NT2/D1 (cell line): ENCODE results near the gene TIPARP.

Source experiments
- DNase-seq: peaks from one replicate; pipeline ENCODE4 v3.0.0-alpha.2; 2011; ENCODE audit warnings: low read depth, low spot score
- H3K27me3 ChIP-seq: 2 replicates; pipeline ENCODE4 v1.6.0; 2011; ENCODE audit warnings: mild to moderate bottlenecking; ENCODE audit not compliant: insufficient read length, insufficient read depth
- H3K36me3 ChIP-seq: 2 replicates; pipeline ENCODE4 v1.6.1; 2011; ENCODE audit warnings: mild to moderate bottlenecking, low read length, mixed read lengths; ENCODE audit not compliant: insufficient read depth, insufficient read length
- H3K4me1 ChIP-seq: 2 replicates; pipeline ENCODE4 v1.5.1; 2011; ENCODE audit not compliant: insufficient read depth, insufficient read length
- H3K4me3 ChIP-seq: 2 replicates; pipeline ENCODE4 v1.5.1; 2011; ENCODE audit warnings: low read depth; ENCODE audit not compliant: insufficient read length
- H3K9ac ChIP-seq: 2 replicates; pipeline ENCODE4 v1.6.0; 2011; ENCODE audit warnings: low read depth; ENCODE audit not compliant: insufficient read length
- H3K9me3 ChIP-seq: 2 replicates; pipeline ENCODE4 v1.5.1; 2011; ENCODE audit warnings: mild to moderate bottlenecking, low read length; ENCODE audit not compliant: insufficient read depth
- SUZ12 ChIP-seq: IDR thresholded peaks from 2 replicates; pipeline ENCODE4 v1.6.1; 2011; ENCODE audit not compliant: insufficient read length, insufficient read depth; ENCODE audit errors: extremely low read depth
- YY1 ChIP-seq: IDR thresholded peaks from 2 replicates; pipeline ENCODE4 v1.6.1; 2011; ENCODE audit not compliant: insufficient read length, insufficient read depth
- ZNF274 ChIP-seq: IDR thresholded peaks from 2 replicates; pipeline ENCODE4 v1.6.1; 2011; ENCODE audit warnings: mild to moderate bottlenecking, low read depth, low read length

The TIPARP gene

DNA sequence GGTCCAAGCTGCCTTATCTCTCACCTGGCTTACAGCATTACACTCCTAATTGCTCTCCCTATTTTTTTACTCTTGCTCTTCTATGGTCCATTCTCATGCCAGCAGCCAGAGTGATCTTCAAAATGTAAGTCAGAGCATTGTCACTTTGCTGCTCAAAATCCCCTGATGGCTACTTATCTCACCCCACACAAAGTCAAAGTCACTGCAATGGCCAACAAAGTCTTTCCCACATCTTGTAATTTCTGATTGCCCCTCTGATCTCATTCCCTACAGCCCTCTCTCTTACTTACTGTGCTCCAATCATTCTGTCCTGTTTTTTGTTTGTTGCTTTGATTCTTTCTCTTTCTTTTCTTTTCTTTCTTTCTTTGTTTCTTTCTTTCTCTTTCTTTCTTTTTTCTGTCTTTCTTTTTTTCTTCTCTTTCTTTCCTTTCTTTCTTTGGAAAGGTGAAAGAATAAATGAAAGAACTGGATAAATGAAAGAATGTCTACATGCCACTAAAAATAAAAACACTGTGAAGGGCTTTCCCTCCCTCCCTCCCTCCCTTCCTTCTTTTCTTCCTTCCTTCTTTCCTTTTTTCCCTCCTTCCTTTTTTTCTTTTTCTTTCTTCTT, 34.9 kb upstream of the TIPARP start:
- Histone ChIP-seq H3K4me1 (peaks cover 3% of the 10 kb centered on the region), H3K9ac (no peak overlapping the region), H3K27me3 (no peaks in the 10 kb centered on the region), H3K36me3 (no peaks in the 10 kb centered on the region), H3K4me3 (no peak overlapping the region), H3K9me3 (no peaks in the 10 kb centered on the region)
- DNase-seq, result no peak
- TF ChIP-seq YY1 (no peak), ZNF274 (no peak), SUZ12 (no peak)

DNA sequence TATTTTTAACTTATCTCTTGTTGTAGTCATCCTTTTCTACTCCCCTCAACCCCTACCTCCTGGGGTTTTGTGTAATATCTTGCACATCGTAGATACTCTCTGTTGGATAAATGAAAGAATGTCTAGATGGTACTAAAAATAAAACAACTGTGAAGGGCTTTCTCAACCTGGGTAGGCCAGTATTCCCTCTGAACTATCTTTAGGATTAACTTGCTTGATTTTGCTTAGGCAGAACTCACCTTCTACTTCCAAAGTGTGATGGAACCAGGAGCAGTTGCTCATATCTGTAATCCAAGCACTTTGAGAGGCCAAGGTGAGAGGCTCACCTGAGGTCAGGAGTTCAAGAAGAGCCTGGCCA, 32.8 kb upstream of the TIPARP start:
- no peaks in the 10 kb centered on the region for H3K27me3 ChIP-seq
- H3K4me1 ChIP-seq, result peaks cover 3% of the 10 kb centered on the region

DNA sequence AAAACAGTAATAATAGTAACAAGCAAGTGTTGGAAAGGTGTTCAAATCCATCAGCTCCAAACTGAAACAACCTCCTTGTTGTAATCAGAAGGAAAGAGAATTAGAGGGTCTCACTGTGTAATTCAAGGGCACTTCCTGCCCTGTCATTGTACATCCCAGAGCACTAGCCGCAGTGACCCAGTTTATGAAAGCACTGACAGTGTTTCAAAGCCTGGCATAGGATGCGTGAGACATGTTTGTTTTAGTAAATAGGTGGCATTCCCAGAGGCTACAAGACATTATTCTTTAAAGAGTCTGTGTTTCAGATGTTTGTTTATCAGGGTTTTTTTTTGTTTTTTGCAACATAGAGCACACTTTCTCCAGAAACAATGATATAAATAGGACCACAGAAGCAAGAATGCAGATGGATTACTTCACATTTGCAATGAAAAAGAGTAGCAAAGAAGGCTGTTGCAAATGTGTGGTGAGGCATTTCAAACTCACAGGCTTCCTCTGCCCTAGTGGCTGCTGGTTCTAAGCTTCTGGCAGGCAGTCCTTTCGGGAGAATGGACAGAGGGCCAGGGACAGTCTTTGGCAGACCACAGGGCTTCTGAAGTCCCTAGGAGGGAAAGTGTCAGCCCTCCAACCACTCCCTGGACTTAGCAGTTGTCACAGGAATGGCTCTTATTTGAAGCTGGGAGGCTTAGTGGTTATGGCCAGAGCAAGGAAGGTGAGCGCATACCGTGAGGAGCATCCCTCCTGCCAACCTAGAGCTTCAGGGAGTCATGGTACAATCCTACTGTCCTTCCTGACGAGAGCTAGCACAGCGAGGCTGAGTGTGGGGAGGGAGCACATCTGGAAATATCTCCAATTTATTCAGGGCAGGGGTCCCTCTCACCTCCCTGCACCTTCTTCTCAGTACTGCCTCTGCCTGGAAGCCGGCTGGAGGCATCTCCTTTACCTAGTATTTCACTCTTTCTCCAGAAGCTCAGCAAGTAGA, 31.4 kb upstream of the TIPARP start:
- H3K9me3 ChIP-seq, result peaks cover 10% of the 10 kb centered on the region
- no peak overlapping the region for H3K4me3 ChIP-seq
- no peaks in the 10 kb centered on the region for H3K27me3 ChIP-seq
- peaks cover 3% of the 10 kb centered on the region for H3K4me1 ChIP-seq
- no peak for TF ChIP-seq ZNF274
- no peak overlapping the region for H3K9ac ChIP-seq
- DNase-seq, result no peak
- H3K36me3 ChIP-seq, result no peaks in the 10 kb centered on the region

More for the DNA sequence above, 32.8 kb upstream of the TIPARP start:
- TF ChIP-seq YY1 (no peak), SUZ12 (no peak), ZNF274 (no peak)
- Histone ChIP-seq H3K9me3 (peaks cover under 1% of the 10 kb centered on the region), H3K4me3 (no peak overlapping the region), H3K9ac (no peak overlapping the region), H3K36me3 (no peaks in the 10 kb centered on the region)
- no peak for DNase-seq

DNA sequence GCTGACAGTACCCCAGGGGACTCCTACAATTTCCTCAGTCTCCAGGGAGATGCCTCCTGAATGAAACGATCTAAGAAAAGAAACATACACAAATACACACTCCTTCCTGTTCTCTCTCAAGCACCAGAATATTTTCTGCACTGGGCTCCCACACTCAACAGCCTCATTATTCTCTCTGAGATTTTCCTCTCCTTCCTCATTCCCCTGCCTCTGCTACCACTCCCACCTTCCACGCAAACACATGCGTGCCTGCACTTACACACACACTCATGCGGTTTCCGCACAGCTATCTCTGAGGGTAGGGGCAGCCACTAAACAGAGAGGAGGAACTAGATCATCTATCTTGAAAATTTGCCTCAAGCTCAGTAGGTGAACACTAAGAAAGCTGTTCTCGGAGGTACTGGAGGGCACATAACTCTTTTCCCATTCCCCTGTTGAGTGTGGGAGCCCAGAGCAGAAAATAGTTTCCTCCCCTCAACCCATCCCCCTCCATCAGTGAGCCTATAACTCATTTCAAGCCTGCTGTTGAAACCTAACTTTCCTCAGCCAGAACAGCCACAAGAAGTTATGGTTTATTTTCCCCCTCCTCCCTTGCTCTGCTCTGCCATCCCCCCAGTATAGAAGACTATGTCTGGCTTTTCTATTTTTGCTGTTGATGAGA, 30.5 kb upstream of the TIPARP start:
- H3K27me3 ChIP-seq, result no peaks in the 10 kb centered on the region
- no peak for TF ChIP-seq YY1
- TF ChIP-seq ZNF274, result no peak
- TF ChIP-seq SUZ12, result no peak
- H3K4me3 ChIP-seq, result no peak overlapping the region
- peaks cover 10% of the 10 kb centered on the region for H3K9me3 ChIP-seq
- no peak for DNase-seq
- no peaks in the 10 kb centered on the region for H3K36me3 ChIP-seq
- H3K4me1 ChIP-seq, result peaks cover 3% of the 10 kb centered on the region
- H3K9ac ChIP-seq, result no peak overlapping the region

DNA sequence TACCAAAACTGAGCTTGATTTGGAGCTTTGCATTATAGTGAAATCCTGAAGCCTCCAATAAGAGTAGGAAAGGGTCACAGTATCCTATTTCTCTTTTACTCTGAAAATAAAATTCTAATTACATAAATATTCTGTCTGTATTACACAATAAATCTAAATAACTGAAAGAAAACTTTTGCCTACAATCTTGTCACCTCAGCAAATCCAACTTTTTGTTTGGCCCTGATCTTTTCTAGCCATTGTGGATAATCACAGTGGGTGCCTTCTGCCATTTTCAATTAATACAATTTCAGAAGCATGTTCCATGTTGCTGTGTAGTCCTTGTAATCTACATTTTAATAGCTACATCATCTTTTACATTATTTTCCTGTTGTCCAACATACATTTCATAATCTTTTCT, 29.4 kb upstream of the TIPARP start:
- TF ChIP-seq SUZ12, result no peak
- no peak for TF ChIP-seq YY1
- no peaks in the 10 kb centered on the region for H3K36me3 ChIP-seq
- no peak for DNase-seq
- no peaks in the 10 kb centered on the region for H3K27me3 ChIP-seq
- H3K9ac ChIP-seq, result no peak overlapping the region
- peaks cover 10% of the 10 kb centered on the region for H3K9me3 ChIP-seq
- H3K4me3 ChIP-seq, result no peak overlapping the region
- peaks cover 3% of the 10 kb centered on the region for H3K4me1 ChIP-seq

DNA sequence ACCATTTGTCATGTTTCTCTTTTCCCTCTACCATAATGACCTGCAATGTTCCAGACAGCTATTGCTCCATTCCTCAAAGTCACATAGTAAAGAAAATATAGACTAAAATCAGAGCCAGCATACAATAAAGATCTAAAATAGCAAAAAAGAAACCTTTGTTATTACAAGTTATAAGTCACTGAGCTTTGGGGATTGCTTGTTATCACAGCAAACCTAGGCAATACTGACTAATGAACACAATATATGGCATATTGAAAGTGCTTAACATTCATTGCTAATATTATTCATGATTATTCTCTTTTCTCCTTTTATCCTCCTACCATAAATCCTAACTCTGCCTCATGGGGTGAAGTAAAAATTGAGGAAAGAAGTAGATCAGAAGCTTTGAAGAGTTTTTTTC, 27.4 kb upstream of the TIPARP start:
- TF ChIP-seq YY1 (no peak), ZNF274 (no peak), SUZ12 (no peak)
- no peak overlapping the region for H3K9ac ChIP-seq
- no peak overlapping the region for H3K4me3 ChIP-seq
- no peaks in the 10 kb centered on the region for H3K27me3 ChIP-seq
- H3K9me3 ChIP-seq, result peaks cover 10% of the 10 kb centered on the region
- DNase-seq, result no peak
- peaks cover 3% of the 10 kb centered on the region for H3K4me1 ChIP-seq
- no peaks in the 10 kb centered on the region for H3K36me3 ChIP-seq

DNA sequence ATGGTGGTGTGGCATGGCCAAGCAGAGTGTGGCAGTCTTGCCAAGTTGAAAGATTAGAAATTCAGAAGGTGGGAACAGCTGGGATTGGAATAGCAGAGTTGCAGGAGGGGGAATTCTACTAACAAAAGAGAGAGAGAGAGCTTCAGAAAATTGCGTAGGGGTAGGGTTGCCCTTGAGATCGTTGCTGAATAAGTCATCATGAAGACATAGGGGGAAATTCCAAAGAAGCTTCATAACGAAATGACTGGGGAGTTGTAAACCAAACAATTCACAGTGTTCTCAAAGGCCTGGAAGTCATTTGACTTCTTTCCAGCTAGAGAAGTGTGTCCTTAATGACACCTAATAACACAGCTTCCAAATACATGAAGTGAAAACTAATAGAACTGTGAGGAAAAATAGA, 26.3 kb upstream of the TIPARP start:
- DNase-seq, result no peak
- no peaks in the 10 kb centered on the region for H3K36me3 ChIP-seq
- no peak for TF ChIP-seq SUZ12
- TF ChIP-seq YY1, result no peak
- TF ChIP-seq ZNF274, result no peak
- no peak overlapping the region for H3K9ac ChIP-seq
- H3K4me1 ChIP-seq, result peaks cover 3% of the 10 kb centered on the region
- peaks cover 10% of the 10 kb centered on the region for H3K9me3 ChIP-seq
- no peaks in the 10 kb centered on the region for H3K27me3 ChIP-seq
- no peak overlapping the region for H3K4me3 ChIP-seq
